ENCODE results near the gene AGPAT4. TPM values are rescaled to one million over a fixed set of nuclear protein-coding genes. Genes with fewer than 3 reads are reported as not detected.

Gene AGPAT4
- total RNA-seq, 1 experiment from 2014 or later, result 10.1 TPM

- TF ChIP-seq EZH2 (IDR thresholded peaks at IDR 0.05; ENCODE audit: borderline replicate concordance, low read depth, low read length, poor library complexity, severe bottlenecking) (no peak), CTCF (conservative IDR thresholded peaks at IDR 0.05; ENCODE audit: low read depth, low read length) (no peak)
- Histone ChIP-seq H3K27ac (ENCODE audit: low read depth, low read length, poor library complexity, severe bottlenecking) (no peak overlapping the region), H3K9me3 (ENCODE audit: low read depth, low read length, poor library complexity, severe bottlenecking) (no peaks in the 10 kb centered on the region), H3K27me3 (replicated peaks; ENCODE audit: insufficient read depth, low read depth, low read length, poor library complexity) (no peaks in the 10 kb centered on the region), H3K4me1 (ENCODE audit: insufficient read depth, low read length, poor library complexity, severe bottlenecking) (no peaks in the 10 kb centered on the region), H3K4me3 (ENCODE audit: low read depth, low read length, poor library complexity, severe bottlenecking) (no peak overlapping the region), H3K36me3 (ENCODE audit: insufficient read depth, low read length, poor library complexity, severe bottlenecking) (no peaks in the 10 kb centered on the region)
- ChIA-PET CTCF (no interaction called here), POLR2A (ENCODE audit: low non-redundant PET) (no interaction called here)
- intact Hi-C loops (cut with micrococcal nuclease; ENCODE audit: unreplicated experiment), result no loop called here
- no peak for DNase-seq (ENCODE audit: low spot score)
- BruUV-seq (replicated peaks), result no TSS peak
Observed at GRCh38 chr6:161163466-161164181, 110.2 kb downstream of the AGPAT4 start.

- no peak for DNase-seq (ENCODE audit: low spot score)
- Histone ChIP-seq H3K9me3 (ENCODE audit: low read depth, low read length, poor library complexity, severe bottlenecking) (no peaks in the 10 kb centered on the region), H3K27me3 (replicated peaks; ENCODE audit: insufficient read depth, low read depth, low read length, poor library complexity) (no peaks in the 10 kb centered on the region), H3K27ac (ENCODE audit: low read depth, low read length, poor library complexity, severe bottlenecking) (no peak overlapping the region), H3K4me1 (ENCODE audit: insufficient read depth, low read length, poor library complexity, severe bottlenecking) (no peaks in the 10 kb centered on the region), H3K4me3 (ENCODE audit: low read depth, low read length, poor library complexity, severe bottlenecking) (no peak overlapping the region), H3K36me3 (ENCODE audit: insufficient read depth, low read length, poor library complexity, severe bottlenecking) (no peaks in the 10 kb centered on the region)
- POLR2A ChIA-PET (ENCODE audit: low non-redundant PET), result no interaction called here
- BruUV-seq (replicated peaks), result no TSS peak
- intact Hi-C loops (cut with micrococcal nuclease; ENCODE audit: unreplicated experiment), result no loop called here
- CTCF ChIA-PET, result no interaction called here
- no peak for TF ChIP-seq CTCF (conservative IDR thresholded peaks at IDR 0.05; ENCODE audit: low read depth, low read length)
- no peak for TF ChIP-seq EZH2 (IDR thresholded peaks at IDR 0.05; ENCODE audit: borderline replicate concordance, low read depth, low read length, poor library complexity, severe bottlenecking)
Observed at GRCh38 chr6:161162722-161163121, 111.1 kb downstream of the AGPAT4 start.

GRCh38 chr6:161161889-161162624, 111.8 kb downstream of the AGPAT4 start:
- no peak for DNase-seq (ENCODE audit: low spot score)
- CTCF ChIA-PET, result no interaction called here
- TF ChIP-seq EZH2 (IDR thresholded peaks at IDR 0.05; ENCODE audit: borderline replicate concordance, low read depth, low read length, poor library complexity, severe bottlenecking) (no peak), CTCF (conservative IDR thresholded peaks at IDR 0.05; ENCODE audit: low read depth, low read length) (no peak)

More at GRCh38 chr6:161161889-161162624, 111.8 kb downstream of the AGPAT4 start:
- Histone ChIP-seq H3K4me3 (ENCODE audit: low read depth, low read length, poor library complexity, severe bottlenecking) (no peak overlapping the region), H3K4me1 (ENCODE audit: insufficient read depth, low read length, poor library complexity, severe bottlenecking) (no peaks in the 10 kb centered on the region), H3K27ac (ENCODE audit: low read depth, low read length, poor library complexity, severe bottlenecking) (no peak overlapping the region), H3K9me3 (ENCODE audit: low read depth, low read length, poor library complexity, severe bottlenecking) (no peaks in the 10 kb centered on the region), H3K36me3 (ENCODE audit: insufficient read depth, low read length, poor library complexity, severe bottlenecking) (no peaks in the 10 kb centered on the region), H3K27me3 (replicated peaks; ENCODE audit: insufficient read depth, low read depth, low read length, poor library complexity) (no peaks in the 10 kb centered on the region)
- intact Hi-C loops (cut with micrococcal nuclease; ENCODE audit: unreplicated experiment), result no loop called here
- no TSS peak for BruUV-seq (replicated peaks)
- POLR2A ChIA-PET (ENCODE audit: low non-redundant PET), result no interaction called here

Data from A673 (cell line).